OCI-LY7 (cell line): Measurements from ENCODE around the gene MTHFD1L. TPM values are rescaled to one million over a fixed set of nuclear protein-coding genes. Genes with fewer than 3 reads are reported as not detected.

Experiments used
- BruUV-seq: library from RNA; stranded (reverse); fragments of 400-500 nt; replicated peaks from 2 replicates; lab custom pipeline; 2021; lab: Mats Ljungman, UMichigan
- CTCF ChIA-PET: fragments of 300-600 bp; sonication (Branson Sonifier 250); formaldehyde crosslinking; loops from one replicate; lab custom pipeline; 2022; ENCODE audit warnings: antibody characterized with exemption; ENCODE audit not compliant: unreplicated experiment; lab: Charles Lee
- POLR2A ChIA-PET: fragments of 300-600 bp; sonication (Branson Sonifier 250); formaldehyde crosslinking; loops from one replicate; lab custom pipeline; 2022; ENCODE audit warnings: antibody characterized with exemption; lab: Charles Lee
- DNase-seq: peaks from one replicate; pipeline ENCODE4 v3.0.0-alpha.2; 2015; ENCODE audit warnings: low spot score
- H2AFZ ChIP-seq: fragments of 200-600 bp; sonication (generic), shearing (Covaris generic); 2 replicates; pipeline ENCODE4 v1.6.1; 2014; ENCODE audit warnings: mild to moderate bottlenecking, antibody characterized with exemption, low read length, moderate library complexity
- H3K27ac ChIP-seq: fragments of 200-600 bp; sonication (generic); 2 replicates; pipeline ENCODE4 v1.5.1; 2014; ENCODE audit warnings: mixed run types, low read depth, mild to moderate bottlenecking, moderate library complexity, low read length, inconsistent platforms; ENCODE audit not compliant: poor library complexity, severe bottlenecking
- H3K36me3 ChIP-seq: fragments of 200-600 bp; sonication (generic); 2 replicates; pipeline ENCODE4 v1.6.1; 2014; ENCODE audit warnings: mild to moderate bottlenecking, antibody characterized with exemption, low read length, moderate library complexity, mixed read lengths; ENCODE audit not compliant: insufficient read depth
- H3K4me1 ChIP-seq: fragments of 200-600 bp; sonication (generic); 2 replicates; pipeline ENCODE4 v1.5.1; 2014; ENCODE audit warnings: mild to moderate bottlenecking, low read length; ENCODE audit not compliant: insufficient read depth, poor library complexity, severe bottlenecking
- H3K4me2 ChIP-seq: fragments of 200-600 bp; sonication (generic); 2 replicates; pipeline ENCODE4 v1.6.1; 2014; ENCODE audit warnings: mild to moderate bottlenecking, low read length
- H3K4me3 ChIP-seq: fragments of 200-600 bp; sonication (generic); 2 replicates; pipeline ENCODE4 v1.5.1; 2014; ENCODE audit warnings: mild to moderate bottlenecking, low read depth, low read length; ENCODE audit not compliant: poor library complexity, severe bottlenecking
- H3K79me2 ChIP-seq: fragments of 200-600 bp; sonication (generic); 2 replicates; pipeline ENCODE4 v1.6.1; 2016; ENCODE audit warnings: low read depth, mild to moderate bottlenecking, low read length, moderate library complexity, mixed read lengths; ENCODE audit not compliant: insufficient read depth
- H3K9me2 ChIP-seq: fragments of 200-600 bp; sonication (generic); 2 replicates; pipeline ENCODE4 v1.6.1; 2016; ENCODE audit warnings: mild to moderate bottlenecking, low read length, mixed read lengths; ENCODE audit not compliant: insufficient read depth
- H3K9me3 ChIP-seq: fragments of 200-600 bp; sonication (generic); 2 replicates; pipeline ENCODE4 v1.6.1; 2014; ENCODE audit warnings: mild to moderate bottlenecking, mixed run types, low read length, mixed read lengths
- H4K20me1 ChIP-seq: fragments of 200-600 bp; sonication (generic); 2 replicates; pipeline ENCODE4 v1.6.1; 2014; ENCODE audit warnings: mild to moderate bottlenecking, antibody characterized with exemption, low read length, moderate library complexity, mixed read lengths; ENCODE audit not compliant: insufficient read depth
- CTCF ChIP-seq: fragments of 200-600 bp; sonication (generic); conservative IDR thresholded peaks from 2 replicates; pipeline ENCODE4 v1.5.1; 2014; ENCODE audit warnings: mild to moderate bottlenecking, antibody characterized with exemption, low read length, moderate library complexity, mixed read lengths
- EZH2phosphoT487 ChIP-seq: fragments of 200-600 bp; sonication (generic); IDR thresholded peaks from 2 replicates; pipeline ENCODE4 v1.6.1; 2018; ENCODE audit warnings: low read depth, borderline replicate concordance, mild to moderate bottlenecking, mixed run types, antibody characterized with exemption, low read length, moderate library complexity, mixed read lengths
- intact Hi-C: fragments of 100-400 bp; cut with micrococcal nuclease; formaldehyde crosslinking; loops from one replicate; pipeline ENCODE4 v1.10.0; 2022; ENCODE audit not compliant: unreplicated experiment
- total RNA-seq, 2 experiments: library from RNA; depleted of rRNA in 1 of 2; stranded (reverse); fragments of >200 nt in 1 of 2; shearing (Covaris generic) in 1 of 2; gene quantifications; 2 replicates each; pipeline ENCODE4 v1.2.3, GENCODE V29; 2014 to 2022

The MTHFD1L gene
- total RNA-seq, 2 experiments from 2014 or later = 68.4 to 144 TPM

GRCh38 chr6:150962436-150962835 is 96.9 kb downstream of the MTHFD1L start:
- Histone ChIP-seq H3K4me1 (no peaks in the 10 kb centered on the region), H3K4me2 (no peak overlapping the region), H3K9me3 (no peaks in the 10 kb centered on the region), H3K9me2 (no peaks in the 10 kb centered on the region), H2AFZ (no peak overlapping the region), H4K20me1 (no peaks in the 10 kb centered on the region), H3K27ac (no peak overlapping the region), H3K79me2 (no peaks in the 10 kb centered on the region), H3K36me3 (peaks cover 83% of the 10 kb centered on the region), H3K4me3 (no peak overlapping the region)
- TF ChIP-seq CTCF (no peak), EZH2phosphoT487 (no peak)
- no TSS peak for BruUV-seq
- ChIA-PET CTCF (no interaction called here), POLR2A (no interaction called here)
- intact Hi-C loops = no loop called here
- no peak for DNase-seq

- Histone ChIP-seq H3K4me1 (no peaks in the 10 kb centered on the region), H3K27ac (no peak overlapping the region), H3K4me3 (no peak overlapping the region), H3K79me2 (no peaks in the 10 kb centered on the region), H3K36me3 (peaks cover 77% of the 10 kb centered on the region), H4K20me1 (no peaks in the 10 kb centered on the region), H3K9me2 (no peaks in the 10 kb centered on the region), H3K4me2 (no peak overlapping the region), H3K9me3 (no peaks in the 10 kb centered on the region), H2AFZ (no peak overlapping the region)
- BruUV-seq = no TSS peak
- POLR2A ChIA-PET = no interaction called here
- intact Hi-C loops = no loop called here
- TF ChIP-seq CTCF = 0 out of 2 replicates have a peak, but pooled peaks have one; percentile 20
- no peak for TF ChIP-seq EZH2phosphoT487
- CTCF ChIA-PET = no interaction called here
- no peak for DNase-seq
Measured at GRCh38 chr6:150964765-150965164, 99.3 kb downstream of the MTHFD1L start.

GRCh38 chr6:150966786-150967185 is 101.3 kb downstream of the MTHFD1L start:
- Histone ChIP-seq H2AFZ (no peak overlapping the region), H3K9me3 (no peaks in the 10 kb centered on the region), H4K20me1 (no peaks in the 10 kb centered on the region), H3K4me1 (no peaks in the 10 kb centered on the region), H3K4me2 (no peak overlapping the region), H3K79me2 (no peaks in the 10 kb centered on the region), H3K9me2 (no peaks in the 10 kb centered on the region), H3K4me3 (no peak overlapping the region), H3K36me3 (peaks cover 73% of the 10 kb centered on the region), H3K27ac (no peak overlapping the region)
- no TSS peak for BruUV-seq
- TF ChIP-seq CTCF = no peak
- no peak for TF ChIP-seq EZH2phosphoT487
- POLR2A ChIA-PET = interaction anchor here (0.6 kb wide), 1 partner anchor 56 kb away, joined by 3 read pairs; no protein-coding TSS in a partner anchor
- peak; percentile 27 for DNase-seq
- intact Hi-C loops = no loop called here
- CTCF ChIA-PET = no interaction called here
